HTR-8/SVneo (cell line): ENCODE data around the gene SSU72.
"Not testable (repeated sequence)": the region's sequence is repeated elsewhere in the genome, so short reads cannot be mapped to it uniquely, and the experiment has no call there.

Experiments used
- DNase-seq: peaks from one replicate; pipeline ENCODE4 v3.0.0; 2011; ENCODE audit warnings: low spot score, mixed read lengths; ENCODE audit not compliant: insufficient read length
- FAIRE-seq: peaks from 2 replicates; lab custom pipeline; 2011; peaks lifted over from hg19 to GRCh38; lab: Jason Lieb, UNC

The SSU72 gene

DNA sequence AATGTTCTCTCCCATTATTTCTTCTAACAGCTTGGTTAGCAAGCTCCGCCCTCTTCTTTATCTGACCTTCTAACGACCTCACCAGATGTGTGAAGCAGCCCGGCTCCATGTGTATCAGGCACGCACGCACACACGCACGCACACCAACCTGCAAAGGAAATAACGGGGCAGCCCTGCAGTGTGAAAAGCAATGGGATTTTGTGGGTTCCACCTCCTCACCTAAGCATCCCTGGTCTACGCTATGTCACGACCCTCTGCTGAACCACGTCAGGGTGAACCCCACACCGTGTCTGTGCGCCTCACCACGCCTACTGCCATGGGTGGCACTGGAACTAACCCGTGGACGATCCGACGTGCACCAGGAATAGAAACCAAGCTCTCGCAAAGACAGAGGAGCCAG lies 10.4 kb downstream of the SSU72 start:
- FAIRE-seq (no peak), DNase-seq (no peak)

GRCh38 chr1:1563688-1564087 lies 11.0 kb downstream of the SSU72 start:
- DNase-seq = no peak
- no peak for FAIRE-seq

- FAIRE-seq (no peak), DNase-seq (no peak)
These were observed 12.0 kb downstream of the SSU72 start for GRCh38 chr1:1562556-1563195.

DNA sequence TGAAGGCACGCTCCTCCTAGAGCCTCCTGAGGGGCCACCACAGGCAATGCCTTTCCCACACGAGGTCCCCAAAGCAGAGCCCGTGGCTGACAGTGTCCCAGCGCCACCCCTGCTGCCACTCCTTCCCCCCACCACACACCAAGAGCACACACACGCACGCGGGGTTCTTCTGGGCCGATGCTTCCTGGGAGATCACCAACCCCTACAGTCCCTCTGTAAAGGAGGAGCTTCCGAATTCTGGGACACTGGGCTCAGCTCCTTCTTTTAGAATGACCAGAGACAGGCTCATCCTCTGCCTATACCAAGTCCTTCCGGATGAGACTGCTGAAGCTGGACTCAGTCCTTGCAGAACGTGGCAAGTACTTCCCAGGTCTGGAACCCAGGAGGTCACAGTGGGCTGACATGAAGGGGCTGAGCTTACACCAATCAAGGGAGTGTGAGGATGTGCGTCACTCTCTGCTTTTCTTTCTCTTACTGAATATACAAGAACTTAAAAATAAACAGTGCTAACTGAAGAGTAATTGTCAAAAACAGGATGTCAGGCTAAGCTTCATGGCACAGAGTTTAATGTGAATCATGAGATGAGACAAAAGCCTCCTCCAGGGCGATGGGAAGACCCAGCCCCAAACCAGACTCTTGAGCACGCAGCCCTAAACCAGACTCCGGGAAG lies 12.7 kb downstream of the SSU72 start:
- DNase-seq (no peak), FAIRE-seq (no peak)

DNA sequence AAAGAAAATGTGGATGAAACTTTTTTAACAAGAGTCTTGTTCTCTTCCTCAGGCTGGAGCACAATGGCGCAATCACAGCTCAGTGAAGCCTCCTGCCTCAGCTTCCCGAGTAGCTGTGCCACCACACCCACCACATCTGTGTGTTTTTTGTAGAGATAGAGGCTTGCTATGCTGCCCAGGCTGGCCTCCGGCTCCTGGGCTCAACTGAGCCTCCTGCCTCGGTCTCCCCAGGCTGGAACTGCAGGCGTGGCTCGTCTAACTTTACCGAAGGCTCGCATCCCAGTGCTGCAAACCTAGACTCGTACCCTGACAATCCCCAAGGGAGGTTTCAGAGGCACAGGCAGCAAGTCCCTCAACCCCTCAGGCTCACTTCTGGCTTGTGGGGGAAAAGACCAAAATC lies 14.5 kb downstream of the SSU72 start:
- no peak for FAIRE-seq
- no peak for DNase-seq

DNA sequence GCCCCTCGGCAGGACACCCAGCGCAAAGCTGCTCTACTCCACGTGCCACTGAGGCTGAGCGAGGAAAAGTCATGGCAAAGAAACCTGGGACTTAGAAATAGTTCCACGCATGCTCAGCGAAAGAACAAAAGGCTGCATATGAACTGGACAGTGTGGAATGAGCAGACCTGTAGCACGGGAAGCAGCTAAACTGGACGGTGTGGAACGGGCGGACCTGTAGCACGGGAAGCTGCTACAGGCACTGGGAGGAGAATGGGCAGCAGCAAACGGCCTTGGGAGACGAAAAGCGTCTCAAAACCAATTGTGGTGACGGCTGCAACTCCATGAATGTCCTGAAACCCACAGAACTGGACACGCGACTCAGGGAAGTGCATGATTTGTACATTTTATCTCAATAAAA lies 15.6 kb downstream of the SSU72 start:
- FAIRE-seq = no peak

DNA sequence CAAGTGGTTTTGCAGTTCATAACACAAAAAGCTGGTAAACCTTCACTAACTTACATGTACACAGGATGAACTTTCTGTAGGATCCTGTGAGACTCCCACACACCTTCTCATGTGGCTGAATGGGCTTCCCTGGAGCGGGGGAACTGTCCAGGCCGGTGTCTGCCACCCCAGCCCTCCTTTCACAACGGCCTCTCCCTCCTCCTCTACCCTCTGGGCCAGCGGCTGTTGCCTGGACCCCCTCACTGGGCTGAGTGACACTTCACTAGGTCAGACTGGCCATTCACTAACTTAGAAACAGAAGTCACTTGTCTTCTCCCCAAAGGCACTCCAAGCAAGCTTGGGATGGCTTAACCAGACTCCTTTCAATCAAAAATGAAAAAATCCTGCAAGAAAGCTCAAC lies 16.1 kb downstream of the SSU72 start:
- FAIRE-seq (no peak), DNase-seq (no peak)

More for the DNA sequence above, 15.6 kb downstream of the SSU72 start:
- no peak for DNase-seq

DNA sequence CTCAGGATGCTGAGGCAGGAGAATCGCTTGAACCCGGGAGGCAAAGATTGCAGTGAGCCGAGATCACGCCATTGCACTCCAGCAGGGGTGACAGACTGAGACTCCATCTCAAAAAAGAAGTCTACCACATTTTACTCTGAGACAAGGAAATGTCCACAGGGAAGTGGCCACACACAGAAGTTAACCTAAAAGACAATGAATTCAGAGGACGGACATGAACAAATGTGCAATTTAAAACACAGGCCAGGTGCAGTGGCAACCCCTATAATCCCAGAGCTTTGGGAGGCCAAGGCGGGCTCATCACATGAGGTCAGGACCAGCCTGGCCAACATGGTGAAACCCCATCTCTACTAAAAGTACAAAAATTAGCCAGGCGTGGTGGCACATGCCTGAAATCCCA lies 17.0 kb downstream of the SSU72 start:
- not testable (repeated sequence) for FAIRE-seq, DNase-seq

DNA sequence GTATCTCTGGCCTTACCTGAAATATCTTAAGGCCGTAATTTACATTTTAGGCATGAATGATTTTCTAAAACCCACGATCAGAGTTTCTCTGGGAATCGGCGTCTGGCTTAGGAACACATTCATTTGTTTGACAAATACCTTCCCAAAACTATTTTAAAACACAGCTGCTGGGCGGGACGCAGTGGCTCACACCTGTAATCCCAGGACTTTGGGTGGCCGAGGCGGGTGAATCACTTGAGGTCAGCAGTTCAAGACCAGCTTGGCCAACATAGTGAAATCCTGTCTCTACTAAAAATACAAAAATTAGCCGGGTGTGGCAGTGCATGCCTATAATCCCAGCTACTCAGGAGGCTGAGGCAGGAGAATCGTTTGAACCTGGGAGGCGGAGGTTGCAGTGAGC lies 17.7 kb downstream of the SSU72 start:
- not testable (repeated sequence) for FAIRE-seq, DNase-seq

DNA sequence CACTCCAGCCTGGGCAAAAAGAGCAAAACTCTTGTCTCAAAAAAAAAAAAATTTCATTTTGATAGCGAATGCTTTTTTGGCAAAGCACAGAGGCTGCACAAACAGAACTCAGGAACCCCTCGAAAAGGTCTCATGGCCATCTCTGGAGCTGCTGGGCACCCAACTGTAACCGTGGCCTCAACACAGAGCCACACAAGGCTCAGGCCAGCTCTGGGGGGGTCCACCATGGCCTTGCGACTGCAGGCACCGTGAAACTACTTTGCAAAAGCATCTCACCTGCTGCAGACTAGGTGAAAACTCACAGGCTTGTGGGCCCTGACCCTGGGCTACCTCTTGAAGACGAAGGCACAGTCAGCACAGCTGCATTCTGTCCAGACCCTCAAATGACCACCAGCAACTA lies 18.2 kb downstream of the SSU72 start:
- no peak for DNase-seq

GRCh38 chr1:1554926-1555915 lies 19.4 kb downstream of the SSU72 start:
- DNase-seq (peak; percentile 30), FAIRE-seq (no peak)

More for the DNA sequence above, 18.2 kb downstream of the SSU72 start:
- no peak for FAIRE-seq

- DNase-seq (no peak), FAIRE-seq (no peak)
These were observed 20.1 kb downstream of the SSU72 start for GRCh38 chr1:1554550-1554925.

DNA sequence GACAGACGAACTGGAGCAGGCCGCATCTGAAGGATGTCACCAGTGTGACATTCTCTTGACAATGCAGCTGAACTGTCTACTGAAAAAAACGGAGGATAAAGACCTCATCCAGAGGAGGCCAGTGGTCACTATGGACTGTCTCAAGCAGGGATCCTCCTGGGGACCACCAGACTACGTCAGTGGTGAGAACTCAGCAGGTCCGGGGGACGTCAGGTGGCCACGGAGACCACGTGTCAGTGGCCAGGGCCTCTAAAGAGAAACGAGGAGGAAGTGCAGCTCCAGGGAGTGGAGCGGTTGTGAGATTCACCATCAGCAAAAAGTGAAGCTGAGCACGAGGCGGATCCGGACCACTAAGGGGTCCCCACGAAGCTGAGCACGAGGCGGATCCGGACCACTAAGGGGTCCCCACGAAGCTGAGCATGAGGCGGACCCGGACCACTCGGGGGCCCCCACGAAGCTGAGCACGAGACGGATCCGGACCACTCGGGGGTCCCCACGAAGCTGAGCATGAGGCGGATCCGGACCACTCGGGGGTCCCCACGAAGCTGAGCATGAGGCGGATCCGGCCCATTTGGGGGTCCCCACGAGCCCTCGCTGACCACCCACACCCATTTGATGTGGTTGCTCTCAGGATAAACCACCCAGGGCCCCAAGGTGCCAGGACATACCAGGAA lies 20.7 kb downstream of the SSU72 start:
- no peak for DNase-seq
- no peak for FAIRE-seq

DNA sequence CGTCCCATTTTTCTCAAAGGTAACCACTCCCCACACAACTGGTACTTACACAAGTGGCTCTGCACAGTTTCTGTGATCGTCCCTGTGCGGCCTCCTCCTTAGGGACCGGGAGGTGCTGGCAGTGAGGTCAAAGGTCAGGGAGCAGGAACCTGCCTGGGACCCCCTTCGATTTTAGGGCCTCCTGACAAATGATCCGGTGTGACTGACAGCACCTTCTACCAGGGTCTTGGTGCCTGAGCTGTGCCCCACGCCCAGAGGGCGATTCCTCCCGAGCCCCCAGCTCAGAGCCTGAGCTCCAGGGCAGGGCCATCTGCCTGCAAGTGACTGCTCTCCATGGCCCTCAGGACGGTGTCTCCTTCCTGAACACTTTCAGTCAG lies 22.4 kb downstream of the SSU72 start:
- DNase-seq (no peak), FAIRE-seq (no peak)

DNA sequence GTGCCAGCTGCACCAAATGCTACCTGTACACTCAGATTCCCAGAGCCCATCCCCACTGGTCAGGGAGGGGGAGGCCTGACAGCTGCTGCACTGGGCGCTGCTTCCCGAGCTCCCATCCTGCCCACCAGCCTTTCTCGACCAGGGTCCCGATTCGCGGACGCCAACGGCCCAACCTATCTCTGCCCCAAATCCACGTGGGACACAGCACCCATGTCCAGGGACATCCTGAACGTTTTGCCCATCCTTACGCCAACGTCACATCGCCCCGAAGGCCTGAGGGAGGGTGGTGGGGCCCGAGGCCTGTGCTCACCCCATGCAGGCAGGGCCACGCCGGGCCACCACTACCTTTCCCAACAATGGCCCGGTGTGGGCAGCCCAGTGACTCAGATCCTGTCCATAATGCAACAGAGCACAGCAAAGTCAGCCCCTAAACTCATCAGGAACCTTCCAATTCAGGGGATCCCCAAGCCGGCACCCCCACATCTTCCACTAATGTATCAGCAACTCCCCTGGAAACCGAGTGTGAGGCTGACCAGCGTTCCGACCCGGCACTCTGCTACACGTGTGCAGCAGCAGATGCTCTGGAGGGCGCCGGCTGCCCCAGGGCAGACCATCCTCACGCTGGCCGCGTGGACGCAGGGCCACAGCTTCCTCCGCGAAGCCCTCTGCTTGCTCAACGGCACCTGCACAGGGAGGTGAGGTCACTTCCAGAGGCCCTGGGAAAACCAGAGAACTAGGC lies 23.0 kb downstream of the SSU72 start:
- FAIRE-seq (no peak), DNase-seq (no peak)

- DNase-seq (no peak), FAIRE-seq (no peak)
These were observed 23.9 kb downstream of the SSU72 start for GRCh38 chr1:1550591-1551432.

DNA sequence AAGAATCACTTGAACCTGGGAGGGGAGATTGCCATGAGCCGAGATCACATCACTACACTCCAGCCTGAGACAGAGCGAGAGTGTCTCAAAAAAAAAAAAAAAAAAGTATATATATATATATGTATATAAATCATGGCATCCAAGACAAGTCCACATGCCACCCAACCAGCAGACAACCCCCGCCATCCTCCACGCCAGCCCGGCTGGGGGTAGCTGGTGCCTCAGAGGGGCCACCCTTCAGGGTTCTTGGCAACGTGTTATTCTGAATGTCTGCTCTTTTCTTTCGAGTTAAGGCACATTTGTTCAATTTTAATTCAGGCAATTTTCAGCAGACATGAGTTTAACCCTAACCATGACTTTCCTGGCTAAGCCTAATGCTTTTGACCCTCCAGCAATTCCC lies 24.6 kb downstream of the SSU72 start:
- DNase-seq = no peak
- FAIRE-seq = no peak

DNA sequence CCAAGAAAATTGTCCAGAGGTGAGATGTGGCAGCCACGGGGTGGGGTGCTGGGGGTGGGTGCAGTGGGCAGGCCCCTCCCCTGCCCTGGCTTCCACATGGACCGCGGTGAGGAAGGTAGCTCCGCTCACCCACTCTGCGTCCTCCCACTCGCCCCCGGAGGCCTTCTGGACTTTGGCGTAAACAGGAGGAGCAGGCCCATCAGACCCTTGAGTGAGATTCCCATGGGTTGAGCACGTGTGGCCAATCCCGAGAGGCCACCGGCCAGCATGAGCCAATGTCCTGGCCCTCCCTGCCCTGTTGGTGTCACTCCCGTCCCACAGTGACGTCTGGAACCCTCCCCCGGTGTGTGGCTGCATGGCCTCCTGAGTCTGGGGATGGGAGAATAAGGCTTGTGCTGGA lies 26.1 kb downstream of the SSU72 start:
- no peak for DNase-seq

DNA sequence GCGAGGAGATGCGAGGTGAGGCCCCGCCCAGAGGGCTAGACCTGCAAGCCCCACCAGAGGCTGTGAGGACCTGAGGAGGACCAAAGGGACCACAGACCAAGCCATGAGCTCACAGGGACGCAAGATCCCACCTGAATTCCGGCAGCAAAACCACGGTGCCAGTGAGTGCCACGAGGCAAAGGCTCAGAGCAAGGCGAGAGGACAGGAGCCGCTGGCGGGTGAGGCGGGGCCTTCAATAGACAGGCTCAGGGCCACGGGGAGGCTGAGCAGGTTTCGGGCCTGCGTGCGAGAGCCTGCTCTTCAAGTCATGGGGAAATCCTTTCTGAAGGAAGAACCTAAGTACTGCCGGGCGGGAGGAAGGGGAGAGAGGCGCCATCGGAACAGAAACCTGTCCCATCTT lies 27.2 kb downstream of the SSU72 start:
- DNase-seq = no peak
- no peak for FAIRE-seq

More for the DNA sequence above, 26.1 kb downstream of the SSU72 start:
- no peak for FAIRE-seq
